ENCODE measurements around the gene LENEP.
A peak's percentile ranks its signal among the peaks of the same experiment; 100 is the strongest.

The LENEP gene, protein sequence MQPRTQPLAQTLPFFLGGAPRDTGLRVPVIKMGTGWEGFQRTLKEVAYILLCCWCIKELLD

GRCh38 chr1:154993572-154994268 lies at the start of gene LENEP:
Gene LENEP, plus strand, starts transcription at chr1:154993586. Its CDS starts 22 bp downstream, at chr1:154993608.
- in situ Hi-C loops (cut with MboI; ENCODE audit: low pct_unique_long_range_greater_than_20kb, low sequenced_read_pairs) = no loop called here
- DNase-seq = no peak

- in situ Hi-C loops (cut with MboI; ENCODE audit: low pct_unique_long_range_greater_than_20kb, low sequenced_read_pairs) = no loop called here
- peak; percentile 81 for DNase-seq
Observed at GRCh38 chr1:154943649-154944400, 49.6 kb upstream of the LENEP start.

GRCh38 chr1:154944401-154945159 lies 48.8 kb upstream of the LENEP start:
- in situ Hi-C loops (cut with MboI; ENCODE audit: low pct_unique_long_range_greater_than_20kb, low sequenced_read_pairs) = no loop called here
- no peak for DNase-seq

DNA sequence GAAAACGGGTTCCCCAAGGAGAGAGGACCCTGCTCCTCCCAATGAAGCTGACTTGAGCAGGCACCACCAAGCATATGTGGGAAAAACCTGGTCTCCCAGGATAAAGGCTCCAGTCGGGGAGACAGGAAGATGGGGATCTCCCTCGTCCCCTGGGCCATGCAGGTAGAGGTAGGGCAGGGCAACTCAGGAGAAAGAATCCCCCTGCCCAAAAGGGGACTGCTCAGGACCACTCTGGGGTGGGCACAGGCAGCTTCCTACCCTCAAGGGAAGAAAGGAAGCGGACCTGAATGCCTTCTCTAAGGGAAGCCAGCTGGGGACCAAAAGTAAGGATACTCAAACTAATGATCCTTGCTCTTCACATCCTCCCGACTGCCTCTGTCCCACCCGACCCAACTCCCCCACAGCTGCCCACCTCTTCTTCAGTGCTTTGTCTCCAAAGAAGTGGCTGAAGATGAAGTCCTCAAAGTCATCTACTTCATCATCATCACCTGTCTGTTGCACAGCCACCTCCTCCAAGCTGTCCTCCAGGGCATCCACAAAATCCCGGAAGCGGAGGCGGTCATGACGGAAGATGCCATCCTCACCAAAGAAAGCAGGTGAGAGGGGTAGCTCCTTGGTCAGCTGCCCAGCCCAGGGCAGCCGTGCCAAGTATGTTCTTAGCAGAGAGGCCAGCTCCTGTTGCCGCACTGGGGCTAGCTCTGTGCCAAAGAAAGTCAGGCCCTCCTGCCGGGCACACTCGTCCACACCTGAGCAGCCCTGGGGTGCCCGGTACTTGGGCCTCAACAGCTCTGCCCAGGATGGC lies 48.0 kb upstream of the LENEP start:
- no peak for DNase-seq
- in situ Hi-C loops (cut with MboI; ENCODE audit: low pct_unique_long_range_greater_than_20kb, low sequenced_read_pairs) = no loop called here

DNA sequence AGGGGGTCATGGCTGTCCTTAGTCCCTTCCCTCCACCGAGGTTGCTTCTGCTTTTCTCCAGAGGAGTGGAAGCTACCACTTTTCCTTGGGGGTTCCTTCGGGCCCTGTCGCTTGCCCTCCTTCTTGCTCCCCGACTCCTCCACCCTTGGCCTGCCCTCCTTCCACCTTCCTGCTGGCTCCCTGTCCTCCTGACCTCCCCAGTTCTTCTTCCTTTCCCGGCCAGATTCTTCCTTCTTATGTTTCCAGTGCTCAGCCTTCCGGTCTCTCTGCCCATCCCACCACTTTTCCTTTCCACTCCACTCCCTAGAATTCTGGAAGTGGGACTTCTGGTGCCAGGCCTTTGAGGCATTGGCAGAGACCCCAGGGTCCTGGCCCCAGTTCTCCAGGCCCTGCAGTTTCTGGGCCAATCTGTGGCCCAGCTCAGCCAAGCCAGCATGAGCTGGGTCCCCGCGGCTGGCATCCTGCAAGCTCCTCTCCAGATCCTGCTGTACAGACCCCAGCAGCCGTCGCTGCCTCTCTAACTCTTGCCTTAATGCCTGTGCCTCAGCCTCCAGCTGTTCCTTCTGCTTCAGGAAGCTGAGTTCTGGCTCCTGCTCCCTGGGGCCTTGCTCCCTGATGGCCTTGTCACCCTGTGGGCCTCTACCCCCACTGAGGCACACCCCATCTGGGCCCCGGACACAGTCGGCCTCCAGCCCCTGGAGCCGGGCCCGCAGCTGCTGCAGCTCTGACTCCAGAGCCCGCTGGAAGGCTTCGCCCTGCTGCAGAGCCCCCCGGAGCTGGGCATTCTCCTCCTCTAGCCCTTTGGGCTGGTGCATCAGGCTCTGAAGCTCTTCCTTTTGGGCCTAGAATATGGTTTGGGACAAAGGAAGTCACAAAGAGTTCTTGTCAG lies 47.2 kb upstream of the LENEP start:
- in situ Hi-C loops (cut with MboI; ENCODE audit: low pct_unique_long_range_greater_than_20kb, low sequenced_read_pairs) = no loop called here
- no peak for DNase-seq

DNA sequence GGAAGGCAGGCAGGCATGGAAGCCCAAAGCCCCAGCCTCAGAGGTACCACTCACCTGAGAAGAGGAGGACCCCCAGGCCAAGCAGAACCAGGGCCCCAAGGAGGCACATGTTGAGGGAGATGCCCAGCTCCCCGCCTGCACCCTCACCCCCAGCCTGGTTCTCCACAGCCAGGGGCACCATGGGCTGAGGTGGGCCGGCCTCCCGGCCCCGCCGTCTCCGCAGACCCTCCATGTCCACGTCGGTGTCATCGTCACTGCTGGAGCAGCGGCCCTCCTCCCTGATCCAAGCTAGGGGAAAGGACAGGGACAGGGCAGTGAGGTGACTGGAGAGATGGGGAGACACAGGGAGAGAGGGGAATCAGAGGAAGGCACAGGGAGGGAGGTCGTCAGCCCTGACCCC lies 45.3 kb upstream of the LENEP start:
- in situ Hi-C loops (cut with MboI; ENCODE audit: low pct_unique_long_range_greater_than_20kb, low sequenced_read_pairs) = no loop called here
- DNase-seq = no peak

- no peak for DNase-seq
- in situ Hi-C loops (cut with MboI; ENCODE audit: low pct_unique_long_range_greater_than_20kb, low sequenced_read_pairs) = no loop called here
Observed at GRCh38 chr1:154951901-154952657, 41.3 kb upstream of the LENEP start.

DNA sequence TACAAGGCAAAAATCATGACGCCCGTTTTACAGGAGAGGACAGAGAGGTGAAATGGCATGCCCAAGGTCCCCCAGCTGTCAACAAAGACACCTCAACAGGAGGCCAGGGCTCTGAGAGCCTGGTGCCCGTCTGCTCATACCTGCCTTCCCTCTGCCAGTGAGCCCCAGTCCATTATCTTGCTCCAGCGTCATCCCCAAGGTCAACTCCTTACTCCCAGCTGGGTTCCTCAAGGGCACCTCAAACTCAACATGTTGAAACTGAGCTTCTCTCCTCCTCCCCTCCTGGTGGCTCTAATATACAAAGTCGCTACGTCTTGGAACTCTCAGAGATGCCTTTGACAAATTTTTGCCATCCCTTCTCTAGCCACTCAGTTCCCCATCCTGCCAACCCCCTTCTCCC lies 40.7 kb upstream of the LENEP start:
- in situ Hi-C loops (cut with MboI; ENCODE audit: low pct_unique_long_range_greater_than_20kb, low sequenced_read_pairs) = no loop called here
- DNase-seq = no peak

- in situ Hi-C loops (cut with MboI; ENCODE audit: low pct_unique_long_range_greater_than_20kb, low sequenced_read_pairs) = no loop called here
Observed at GRCh38 chr1:154953611-154954038, 39.8 kb upstream of the LENEP start.

DNA sequence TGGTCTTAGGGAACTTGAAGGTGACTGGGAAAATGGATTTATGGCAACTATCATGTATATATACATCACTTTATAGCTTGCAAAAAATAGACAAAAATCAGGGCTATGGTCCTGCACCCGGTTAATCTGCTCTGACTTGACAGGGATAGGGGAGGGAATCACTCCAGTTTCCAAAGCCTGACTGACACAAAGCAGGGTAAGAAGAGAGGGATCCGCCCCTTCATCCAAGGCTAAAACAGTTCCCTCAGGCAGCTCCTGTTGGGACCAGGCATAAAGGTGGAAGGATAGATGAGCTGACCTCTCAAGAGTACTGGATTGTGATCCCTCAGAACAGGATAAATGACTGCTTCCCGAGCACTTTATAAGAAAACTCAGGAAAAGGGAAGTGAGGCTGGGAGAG lies 38.8 kb upstream of the LENEP start:
- no peak for DNase-seq
- in situ Hi-C loops (cut with MboI; ENCODE audit: low pct_unique_long_range_greater_than_20kb, low sequenced_read_pairs) = no loop called here

More at GRCh38 chr1:154953611-154954038, 39.8 kb upstream of the LENEP start:
- no peak for DNase-seq

DNA sequence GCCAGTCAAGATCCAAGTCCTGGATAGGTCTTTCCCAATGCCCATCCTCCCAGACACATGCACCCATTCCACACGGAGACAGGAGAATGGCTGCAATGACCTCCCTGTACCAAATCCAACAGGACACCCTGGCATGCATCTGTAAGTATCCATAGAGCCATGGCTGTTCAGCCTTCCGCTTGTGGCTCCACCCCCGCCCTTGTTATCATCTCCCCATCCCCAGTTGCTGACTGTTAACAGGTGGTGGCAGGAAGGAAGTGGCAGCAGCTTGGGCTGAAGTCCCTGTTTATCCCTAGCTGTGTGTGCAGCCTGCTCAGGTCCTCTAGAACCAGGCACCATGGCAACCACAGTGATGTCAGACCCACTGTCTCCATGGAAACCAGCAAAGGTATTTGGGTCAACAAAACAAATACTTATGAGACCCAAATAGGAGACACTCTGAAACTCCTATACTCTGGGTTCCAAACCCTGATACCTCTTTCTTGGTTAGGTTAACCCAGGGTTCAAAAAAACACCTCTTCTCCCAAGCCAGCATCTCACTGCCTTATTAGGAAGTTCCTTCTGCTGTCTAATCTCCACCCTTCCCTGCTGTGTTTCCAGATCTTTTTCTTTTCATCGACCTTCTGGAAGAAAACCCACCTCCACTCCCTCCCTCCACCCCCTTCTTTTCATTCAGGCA lies 38.2 kb upstream of the LENEP start:
- in situ Hi-C loops (cut with MboI; ENCODE audit: low pct_unique_long_range_greater_than_20kb, low sequenced_read_pairs) = no loop called here
- DNase-seq = peak; percentile 84

- in situ Hi-C loops (cut with MboI; ENCODE audit: low pct_unique_long_range_greater_than_20kb, low sequenced_read_pairs) = no loop called here
- DNase-seq = peak; percentile 98
Observed at GRCh38 chr1:154955718-154956543, 37.5 kb upstream of the LENEP start, which contains the start of gene PBXIP1. Gene PBXIP1, minus strand, starts transcription at chr1:154956099. Its CDS starts 2,378 bp downstream, at chr1:154953721.

- in situ Hi-C loops (cut with MboI; ENCODE audit: low pct_unique_long_range_greater_than_20kb, low sequenced_read_pairs) = no loop called here
- no peak for DNase-seq
Observed at GRCh38 chr1:154956544-154956941, 36.8 kb upstream of the LENEP start.

DNA sequence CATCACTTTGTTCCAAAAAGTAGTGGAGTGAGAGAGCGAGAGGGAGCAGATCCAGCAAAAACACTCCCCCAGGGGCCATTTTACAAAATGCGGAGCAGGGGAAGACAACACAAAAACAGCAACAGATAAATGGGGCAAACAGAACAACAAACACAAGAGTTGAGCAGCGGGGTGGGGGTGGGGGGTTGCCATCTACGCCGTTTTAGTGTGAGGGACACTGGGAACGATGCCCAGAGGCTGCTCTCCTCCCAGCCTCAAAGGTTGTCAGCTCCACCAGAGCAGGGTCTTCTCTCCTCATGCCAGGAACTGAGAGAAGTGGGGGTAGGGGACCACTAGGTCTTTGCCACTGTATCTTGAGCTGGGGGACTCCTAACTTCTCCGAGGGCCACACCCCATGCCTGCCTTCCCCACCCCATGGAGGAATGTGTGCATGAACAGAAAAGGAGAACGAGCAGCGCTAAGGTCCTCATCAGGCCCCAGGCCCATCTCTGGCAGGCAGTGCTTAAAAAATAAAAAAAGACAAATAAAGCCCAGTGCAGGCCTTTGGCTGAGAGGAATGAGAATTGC lies 36.2 kb upstream of the LENEP start:
- DNase-seq = no peak
- in situ Hi-C loops (cut with MboI; ENCODE audit: low pct_unique_long_range_greater_than_20kb, low sequenced_read_pairs) = no loop called here

DNA sequence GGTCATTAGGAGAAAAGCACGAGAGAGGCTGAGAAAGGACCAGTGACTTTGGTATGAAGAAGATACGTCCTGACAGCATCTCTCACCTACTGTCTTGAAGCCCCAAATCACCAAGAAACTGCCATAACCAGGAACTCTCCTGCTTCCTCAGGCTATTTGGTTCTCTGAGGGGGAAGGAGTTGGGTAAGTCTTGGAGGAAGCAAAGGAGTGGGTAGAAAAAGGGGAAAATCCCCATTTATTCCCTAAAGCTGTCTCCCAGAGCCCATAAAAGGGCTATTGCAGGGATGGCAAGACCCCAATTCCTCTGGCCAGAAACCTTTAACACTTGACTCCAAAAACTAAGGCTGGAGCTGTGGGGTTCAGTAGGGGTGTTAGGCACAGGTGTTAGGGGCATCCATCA lies 35.4 kb upstream of the LENEP start:
- in situ Hi-C loops (cut with MboI; ENCODE audit: low pct_unique_long_range_greater_than_20kb, low sequenced_read_pairs) = no loop called here
- no peak for DNase-seq

Measured in KBM-7 (cell line).